GM12873 (cell line): ENCODE measurements around the gene GFAP.

Source experiments
- TF ChIP-seq, protein P1 (sequence below): IDR thresholded peaks from 2 replicates; pipeline ENCODE4 v1.5.1; 2012; ENCODE audit warnings: low read depth, mild to moderate bottlenecking, moderate library complexity, low read length, control low read depth; ENCODE audit not compliant: insufficient read depth; ENCODE audit errors: missing control alignments

GFAP gene

DNA sequence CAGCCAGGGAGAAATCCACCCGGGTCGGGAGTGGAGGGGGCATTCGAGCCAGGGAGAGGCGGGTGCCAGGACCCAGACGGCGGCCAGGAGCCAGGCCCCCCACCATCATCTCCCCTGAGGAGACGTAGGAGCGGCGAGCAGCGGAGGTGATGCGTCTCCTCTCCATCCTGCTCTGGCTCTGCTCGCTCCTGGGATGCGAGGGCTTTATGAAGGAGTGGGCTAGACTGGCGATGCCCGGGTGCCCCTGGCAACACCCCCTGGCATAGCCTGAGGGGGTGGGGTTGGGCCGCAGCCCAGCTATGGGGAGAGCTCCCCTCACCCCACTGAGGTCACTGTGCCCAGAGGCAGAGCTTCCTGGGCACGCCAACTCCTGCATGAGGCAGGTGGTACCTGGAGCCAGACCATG, at the start of gene GFAP:
Gene GFAP, minus strand, starts transcription at position 180 of the 406 bp plus-strand sequence. Its CDS starts 14 bp downstream, at position 166.
- TF ChIP-seq, protein P1, sequence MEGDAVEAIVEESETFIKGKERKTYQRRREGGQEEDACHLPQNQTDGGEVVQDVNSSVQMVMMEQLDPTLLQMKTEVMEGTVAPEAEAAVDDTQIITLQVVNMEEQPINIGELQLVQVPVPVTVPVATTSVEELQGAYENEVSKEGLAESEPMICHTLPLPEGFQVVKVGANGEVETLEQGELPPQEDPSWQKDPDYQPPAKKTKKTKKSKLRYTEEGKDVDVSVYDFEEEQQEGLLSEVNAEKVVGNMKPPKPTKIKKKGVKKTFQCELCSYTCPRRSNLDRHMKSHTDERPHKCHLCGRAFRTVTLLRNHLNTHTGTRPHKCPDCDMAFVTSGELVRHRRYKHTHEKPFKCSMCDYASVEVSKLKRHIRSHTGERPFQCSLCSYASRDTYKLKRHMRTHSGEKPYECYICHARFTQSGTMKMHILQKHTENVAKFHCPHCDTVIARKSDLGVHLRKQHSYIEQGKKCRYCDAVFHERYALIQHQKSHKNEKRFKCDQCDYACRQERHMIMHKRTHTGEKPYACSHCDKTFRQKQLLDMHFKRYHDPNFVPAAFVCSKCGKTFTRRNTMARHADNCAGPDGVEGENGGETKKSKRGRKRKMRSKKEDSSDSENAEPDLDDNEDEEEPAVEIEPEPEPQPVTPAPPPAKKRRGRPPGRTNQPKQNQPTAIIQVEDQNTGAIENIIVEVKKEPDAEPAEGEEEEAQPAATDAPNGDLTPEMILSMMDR: no peak

DNA sequence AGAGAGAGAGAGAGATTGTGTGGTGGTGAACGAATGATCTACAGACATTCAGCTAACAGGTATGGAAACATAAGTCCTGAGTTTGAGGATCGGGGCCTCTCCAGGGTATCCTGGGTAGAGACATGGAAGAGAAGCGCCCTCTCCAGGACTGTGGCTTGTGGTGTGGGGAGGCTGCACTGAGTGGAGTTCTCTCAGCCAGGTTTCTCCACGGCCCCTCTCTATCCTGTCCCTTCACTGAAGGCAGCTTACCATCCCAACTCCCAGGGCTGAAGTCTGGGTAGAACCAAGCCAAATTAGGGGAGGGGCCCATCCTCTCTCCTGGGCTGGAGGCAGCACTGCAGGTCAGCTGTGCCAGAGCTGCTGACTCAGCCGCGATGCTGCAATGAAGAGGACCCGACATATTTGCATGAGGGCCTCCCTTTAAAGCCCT, 46.6 kb upstream of the GFAP start:
- TF ChIP-seq, protein P1: peak; percentile 6

DNA sequence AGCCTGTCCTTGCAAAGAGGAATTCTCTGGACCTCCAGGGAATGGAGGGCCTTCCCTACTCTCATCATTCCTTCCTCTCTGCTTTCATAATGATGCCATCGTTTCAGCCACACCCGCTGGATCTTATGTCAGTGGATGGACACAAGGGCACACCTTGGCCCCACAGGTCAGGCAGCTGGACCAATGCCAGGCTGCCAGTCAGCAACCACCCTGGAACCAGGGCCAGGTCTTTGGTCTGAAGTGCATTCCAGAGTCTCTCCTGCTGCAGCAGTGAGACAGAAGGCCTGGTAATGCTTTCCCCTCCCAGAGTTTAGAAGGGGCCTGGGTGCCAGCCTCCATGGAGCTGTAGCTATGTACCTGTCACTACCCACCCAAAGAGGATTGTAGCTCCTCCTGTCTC, 45.4 kb upstream of the GFAP start:
- TF ChIP-seq, protein P1: no peak

DNA sequence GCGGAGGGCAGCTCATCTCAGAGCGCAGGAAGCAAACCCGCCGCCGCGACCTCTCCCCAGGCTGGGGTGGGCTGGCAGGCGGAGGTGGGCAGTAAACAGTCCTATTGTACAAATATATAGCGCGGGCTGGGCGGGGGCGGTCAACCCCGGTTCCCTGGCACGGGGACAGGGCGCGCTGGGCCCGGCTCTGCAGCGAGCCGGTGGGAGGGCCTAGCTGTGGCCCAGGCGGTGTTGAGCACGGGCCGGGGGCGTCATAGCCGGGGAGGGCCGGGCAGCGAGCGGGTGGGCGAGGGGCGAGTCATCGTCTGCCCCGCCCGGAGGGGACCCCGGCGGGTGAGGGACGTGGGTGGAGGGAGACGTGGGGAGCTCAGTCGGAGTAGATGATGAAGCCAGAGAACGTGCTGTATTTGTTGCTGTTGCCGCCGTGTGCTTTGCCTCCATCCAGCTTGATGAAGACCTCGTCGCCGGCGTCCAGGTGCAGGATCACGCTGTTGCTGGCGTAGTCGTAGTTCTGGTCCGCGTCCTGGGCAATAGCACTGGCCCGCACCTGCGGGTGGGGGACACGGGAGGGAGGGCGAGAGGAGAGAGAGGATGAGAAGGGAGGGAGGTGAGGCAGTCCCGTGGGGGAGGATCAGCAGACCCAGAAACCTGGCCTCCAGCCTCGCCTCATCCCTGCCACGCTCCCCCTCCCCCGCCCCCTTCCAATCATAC, 44.7 kb upstream of the GFAP start:
- TF ChIP-seq, protein P1: no peak

DNA sequence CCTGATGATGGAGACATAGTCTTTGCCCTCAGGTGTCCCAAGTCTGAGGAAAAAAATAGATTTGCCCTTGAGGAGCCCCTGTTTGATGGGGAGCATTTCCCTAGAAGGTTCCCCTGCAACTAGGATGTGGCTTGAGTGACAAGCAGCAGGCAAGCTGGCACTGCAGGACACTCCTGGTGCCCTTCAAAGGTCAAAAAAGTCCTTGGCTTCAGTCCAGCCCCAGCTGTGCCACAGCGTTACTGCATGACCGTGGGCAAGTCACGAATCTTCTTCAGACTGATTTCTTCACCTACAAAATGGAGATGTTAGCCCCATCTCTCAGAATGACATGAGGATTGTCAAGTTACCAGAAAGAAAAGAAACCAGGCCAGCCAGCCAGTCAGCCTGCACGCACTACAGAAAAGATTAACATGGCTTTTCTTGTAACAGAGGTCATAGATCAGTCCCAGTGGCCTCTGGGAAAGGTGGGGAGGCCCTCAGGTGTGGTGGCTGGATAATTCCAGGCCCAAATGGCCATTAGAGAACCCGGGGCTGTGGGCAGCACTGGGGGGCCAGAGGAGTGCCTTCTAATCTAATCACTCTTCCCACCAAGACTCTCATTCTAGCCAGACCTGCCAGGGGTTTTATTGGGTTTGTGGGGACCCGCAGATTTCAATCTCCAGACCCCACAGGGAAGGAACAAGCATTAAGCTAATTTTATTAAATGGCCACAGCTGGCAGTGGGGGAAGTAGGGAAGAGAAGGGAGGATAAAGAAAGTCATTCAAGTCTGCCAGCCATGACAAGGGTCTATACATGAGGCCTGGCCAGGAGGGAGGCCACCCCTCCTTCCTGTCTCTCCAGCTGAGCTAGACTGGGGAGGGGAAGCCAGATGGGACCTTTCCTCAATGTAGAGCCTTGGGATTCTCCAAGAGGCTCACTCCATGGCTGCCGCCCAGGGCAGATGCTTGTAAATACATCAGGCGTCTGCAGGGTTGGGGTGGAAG, 42.0 kb upstream of the GFAP start:
- TF ChIP-seq, protein P1: no peak

DNA sequence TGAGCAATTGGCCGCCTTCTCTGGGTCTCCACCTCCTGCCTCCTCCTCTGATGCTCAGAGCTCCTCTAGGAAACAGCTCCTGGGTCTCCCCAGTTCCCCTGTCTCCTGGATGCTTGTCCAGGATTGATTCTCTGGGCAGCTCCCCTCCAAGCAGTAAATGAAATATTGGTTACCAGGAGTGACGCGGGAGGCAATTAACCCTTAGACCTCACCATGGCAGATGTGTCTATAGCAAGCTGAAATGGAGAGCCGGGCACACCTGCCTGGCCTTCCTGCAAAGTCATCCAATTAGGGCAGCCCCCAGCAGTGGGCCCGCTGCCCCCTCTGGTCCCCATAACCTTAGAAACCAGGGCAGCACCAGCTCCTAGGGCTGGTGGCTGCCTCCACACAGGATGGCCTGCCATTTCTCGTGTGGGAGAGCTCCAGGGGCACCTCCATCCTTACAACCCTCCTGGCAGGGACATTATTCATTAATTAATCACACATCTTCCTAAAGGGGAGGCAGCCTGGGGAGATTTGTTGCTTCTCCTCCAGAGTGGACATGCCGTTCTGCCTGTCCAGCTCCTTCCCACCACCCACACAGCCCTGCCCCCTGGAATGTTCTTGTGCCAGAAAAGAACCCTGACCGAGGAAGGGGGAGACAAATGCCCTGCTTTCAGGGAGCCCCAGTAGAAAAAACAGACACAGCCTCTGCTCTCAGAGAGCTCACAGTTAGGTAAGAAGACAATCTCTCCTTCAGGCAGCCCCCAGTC, 40.5 kb upstream of the GFAP start:
- TF ChIP-seq, protein P1: no peak
